ENCODE data around the gene MRI1. TPM values are rescaled to one million over a fixed set of nuclear protein-coding genes. Genes with fewer than 3 reads are reported as not detected.

The MRI1 gene
- polyA plus RNA-seq, 1 donor (not counting 4 experiments of a cell fraction or from before 2014, with no cell fraction given) = 22.8 TPM

- Histone ChIP-seq H3K4me2 (ENCODE audit: control insufficient read depth, extremely low read depth, insufficient read depth, low read depth, low read length) (no peak overlapping the region), H2AFZ (ENCODE audit: control insufficient read depth, low read length) (no peak overlapping the region), H3K27ac (ENCODE audit: control insufficient read depth, insufficient read depth, low read length) (no peak overlapping the region), H3K4me3 (ENCODE audit: control insufficient read depth in 2 of 3, extremely low read depth in 1 of 3, insufficient read depth in 2 of 3, low read depth in 1 of 3, low read length in 3 of 3) (no peak overlapping the region), H3K9me1 (ENCODE audit: control insufficient read depth, extremely low read depth, insufficient read depth, low read length) (no peaks in the 10 kb centered on the region), H3K9me3 (ENCODE audit: control insufficient read depth, low read depth, low read length) (no peaks in the 10 kb centered on the region), H3K36me3 (ENCODE audit: control insufficient read depth in 2 of 2, extremely low read depth in 1 of 2, insufficient read depth in 2 of 2, low read length in 2 of 2) (peaks cover 33 to 36% of the 10 kb centered on the region in 2 experiments), H4K20me1 (ENCODE audit: control insufficient read depth, extremely low read depth, insufficient read depth, low read length) (no peaks in the 10 kb centered on the region), H3K4me1 (ENCODE audit: control insufficient read depth, extremely low read depth, insufficient read depth, low read length) (no peaks in the 10 kb centered on the region), H3K27me3 (ENCODE audit: control insufficient read depth, extremely low read depth, insufficient read depth, low read length) (no peaks in the 10 kb centered on the region), H3K9ac (ENCODE audit: control insufficient read depth, extremely low read depth, insufficient read depth, low read length) (no peak overlapping the region), H3K79me2 (ENCODE audit: control insufficient read depth, insufficient read depth, low read length) (no peaks in the 10 kb centered on the region)
- no peak for DNase-seq (ENCODE audit: low read depth, low spot score)
- TF ChIP-seq EZH2 (IDR thresholded peaks at IDR 0.05; ENCODE audit: low read length) = no peak
- TF ChIP-seq CTCF (optimal IDR thresholded peaks at IDR 0.05 in 1 of 3, IDR thresholded peaks at IDR 0.05 in 1 of 3, conservative IDR thresholded peaks at IDR 0.05 in 1 of 3; ENCODE audit: extremely low read depth in 1 of 3, insufficient read depth in 2 of 3, low read length in 3 of 3) = no peak
- FAIRE-seq = no peak
- dilution Hi-C loops (cut with MboI; ENCODE audit: extremely low pct_ligation_motif_present, low sequenced_read_pairs) = no loop called here
Observed at GRCh38 chr19:13756210-13756609, 8.1 kb upstream of the MRI1 start.

- Histone ChIP-seq H3K9ac (ENCODE audit: control insufficient read depth, extremely low read depth, insufficient read depth, low read length) (no peak overlapping the region), H3K79me2 (ENCODE audit: control insufficient read depth, insufficient read depth, low read length) (peaks cover 4% of the 10 kb centered on the region), H3K4me2 (ENCODE audit: control insufficient read depth, extremely low read depth, insufficient read depth, low read depth, low read length) (no peak overlapping the region), H3K9me1 (ENCODE audit: control insufficient read depth, extremely low read depth, insufficient read depth, low read length) (no peaks in the 10 kb centered on the region), H4K20me1 (ENCODE audit: control insufficient read depth, extremely low read depth, insufficient read depth, low read length) (no peaks in the 10 kb centered on the region), H3K4me1 (ENCODE audit: control insufficient read depth, extremely low read depth, insufficient read depth, low read length) (no peaks in the 10 kb centered on the region), H3K9me3 (ENCODE audit: control insufficient read depth, low read depth, low read length) (no peaks in the 10 kb centered on the region), H3K36me3 (ENCODE audit: control insufficient read depth in 2 of 2, extremely low read depth in 1 of 2, insufficient read depth in 2 of 2, low read length in 2 of 2) (peaks cover 29 to 32% of the 10 kb centered on the region in 2 experiments), H3K4me3 (ENCODE audit: control insufficient read depth in 2 of 3, extremely low read depth in 1 of 3, insufficient read depth in 2 of 3, low read depth in 1 of 3, low read length in 3 of 3) (no peak overlapping the region), H2AFZ (ENCODE audit: control insufficient read depth, low read length) (no peak overlapping the region), H3K27me3 (ENCODE audit: control insufficient read depth, extremely low read depth, insufficient read depth, low read length) (no peaks in the 10 kb centered on the region), H3K27ac (ENCODE audit: control insufficient read depth, insufficient read depth, low read length) (no peak overlapping the region)
- DNase-seq (ENCODE audit: low read depth, low spot score) = no peak
- TF ChIP-seq CTCF (optimal IDR thresholded peaks at IDR 0.05 in 1 of 3, IDR thresholded peaks at IDR 0.05 in 1 of 3, conservative IDR thresholded peaks at IDR 0.05 in 1 of 3; ENCODE audit: extremely low read depth in 1 of 3, insufficient read depth in 2 of 3, low read length in 3 of 3) (no peak), EZH2 (IDR thresholded peaks at IDR 0.05; ENCODE audit: low read length) (no peak)
- dilution Hi-C loops (cut with MboI; ENCODE audit: extremely low pct_ligation_motif_present, low sequenced_read_pairs) = no loop called here
- no peak for FAIRE-seq
Observed at GRCh38 chr19:13757805-13758772, 6.2 kb upstream of the MRI1 start.

All from keratinocyte (primary cell).